ENCODE results near the gene KCTD7.

DNA sequence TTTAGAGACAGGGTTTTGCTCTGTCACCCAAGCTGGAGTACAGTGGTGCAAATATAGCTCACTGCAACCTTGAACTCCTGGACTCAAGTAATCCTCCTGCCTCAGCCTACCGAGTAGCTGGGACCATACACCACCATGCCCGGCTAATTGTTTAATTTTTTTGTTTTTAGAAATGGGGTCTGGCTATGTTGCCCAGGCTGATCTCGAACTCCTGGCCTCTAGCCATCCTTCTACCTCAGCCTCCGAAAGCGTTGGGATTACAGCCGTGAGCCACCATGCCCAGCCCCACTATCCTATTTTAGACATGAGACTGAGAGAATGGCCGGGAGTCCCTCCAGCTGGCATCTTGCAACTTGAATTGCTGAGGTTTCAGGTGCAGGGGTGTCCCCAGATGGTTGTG, 39.4 kb downstream of the KCTD7 start:
- TF ChIP-seq, protein P1, sequence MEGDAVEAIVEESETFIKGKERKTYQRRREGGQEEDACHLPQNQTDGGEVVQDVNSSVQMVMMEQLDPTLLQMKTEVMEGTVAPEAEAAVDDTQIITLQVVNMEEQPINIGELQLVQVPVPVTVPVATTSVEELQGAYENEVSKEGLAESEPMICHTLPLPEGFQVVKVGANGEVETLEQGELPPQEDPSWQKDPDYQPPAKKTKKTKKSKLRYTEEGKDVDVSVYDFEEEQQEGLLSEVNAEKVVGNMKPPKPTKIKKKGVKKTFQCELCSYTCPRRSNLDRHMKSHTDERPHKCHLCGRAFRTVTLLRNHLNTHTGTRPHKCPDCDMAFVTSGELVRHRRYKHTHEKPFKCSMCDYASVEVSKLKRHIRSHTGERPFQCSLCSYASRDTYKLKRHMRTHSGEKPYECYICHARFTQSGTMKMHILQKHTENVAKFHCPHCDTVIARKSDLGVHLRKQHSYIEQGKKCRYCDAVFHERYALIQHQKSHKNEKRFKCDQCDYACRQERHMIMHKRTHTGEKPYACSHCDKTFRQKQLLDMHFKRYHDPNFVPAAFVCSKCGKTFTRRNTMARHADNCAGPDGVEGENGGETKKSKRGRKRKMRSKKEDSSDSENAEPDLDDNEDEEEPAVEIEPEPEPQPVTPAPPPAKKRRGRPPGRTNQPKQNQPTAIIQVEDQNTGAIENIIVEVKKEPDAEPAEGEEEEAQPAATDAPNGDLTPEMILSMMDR (IDR thresholded peaks at IDR 0.05): no peak
- TF ChIP-seq POLR2A (IDR thresholded peaks at IDR 0.05): no peak
